WERI-Rb-1 (cell line): ENCODE data around the gene CEMIP.

ENCODE experiments used
- DNase-seq: peaks from one replicate; pipeline ENCODE4 v3.0.0-alpha.2; 2020
- H3K27ac ChIP-seq: fragments of 250-450 bp; sonication (Bioruptor Pico); 2 replicates; pipeline ENCODE4 v1.5.1; 2020; ENCODE audit warnings: mild to moderate bottlenecking, moderate library complexity
- H3K27me3 ChIP-seq: fragments of 250-450 bp; sonication (Bioruptor Pico); 2 replicates; pipeline ENCODE4 v1.5.1; 2021; ENCODE audit warnings: mild to moderate bottlenecking, low read depth, moderate library complexity; ENCODE audit not compliant: insufficient read depth, severe bottlenecking
- H3K36me3 ChIP-seq: fragments of 250-450 bp; sonication (Bioruptor Pico); 2 replicates; pipeline ENCODE4 v1.5.1; 2020; ENCODE audit warnings: mild to moderate bottlenecking, moderate library complexity
- H3K4me3 ChIP-seq: 2 replicates; pipeline ENCODE4 v1.5.1; 2011; ENCODE audit warnings: low read depth, mild to moderate bottlenecking, control low read depth, low read length
- H3K9me3 ChIP-seq: fragments of 250-450 bp; sonication (Bioruptor Pico); 2 replicates; pipeline ENCODE4 v1.5.1; 2021; ENCODE audit warnings: mild to moderate bottlenecking, moderate library complexity; ENCODE audit not compliant: severe bottlenecking
- TF ChIP-seq, protein P1 (sequence below): IDR thresholded peaks from 2 replicates; pipeline ENCODE4 v1.5.1; 2011; ENCODE audit warnings: low read depth, mild to moderate bottlenecking, control low read depth, inconsistent platforms, low read length

Gene CEMIP

DNA sequence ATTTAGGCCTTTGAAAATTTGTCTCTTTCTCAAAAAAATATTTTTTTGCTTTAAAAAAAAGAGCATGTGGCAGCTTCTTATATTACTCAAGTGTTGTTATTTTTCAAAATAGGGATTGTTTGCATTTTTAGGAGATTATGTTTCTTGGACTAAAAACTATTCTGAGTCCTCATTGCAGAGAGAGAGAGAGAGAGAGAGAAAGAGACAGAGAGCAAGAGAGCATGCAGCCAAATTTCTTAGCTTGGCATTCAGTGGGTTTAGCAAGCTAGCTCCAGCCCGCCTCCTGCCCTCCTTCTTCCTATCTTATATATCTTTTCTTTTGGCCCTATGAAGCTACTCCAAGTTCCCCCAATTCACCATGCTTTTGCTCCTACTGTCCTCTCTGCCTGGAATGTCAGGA lies 55.7 kb downstream of the CEMIP start:
- TF ChIP-seq, protein P1, sequence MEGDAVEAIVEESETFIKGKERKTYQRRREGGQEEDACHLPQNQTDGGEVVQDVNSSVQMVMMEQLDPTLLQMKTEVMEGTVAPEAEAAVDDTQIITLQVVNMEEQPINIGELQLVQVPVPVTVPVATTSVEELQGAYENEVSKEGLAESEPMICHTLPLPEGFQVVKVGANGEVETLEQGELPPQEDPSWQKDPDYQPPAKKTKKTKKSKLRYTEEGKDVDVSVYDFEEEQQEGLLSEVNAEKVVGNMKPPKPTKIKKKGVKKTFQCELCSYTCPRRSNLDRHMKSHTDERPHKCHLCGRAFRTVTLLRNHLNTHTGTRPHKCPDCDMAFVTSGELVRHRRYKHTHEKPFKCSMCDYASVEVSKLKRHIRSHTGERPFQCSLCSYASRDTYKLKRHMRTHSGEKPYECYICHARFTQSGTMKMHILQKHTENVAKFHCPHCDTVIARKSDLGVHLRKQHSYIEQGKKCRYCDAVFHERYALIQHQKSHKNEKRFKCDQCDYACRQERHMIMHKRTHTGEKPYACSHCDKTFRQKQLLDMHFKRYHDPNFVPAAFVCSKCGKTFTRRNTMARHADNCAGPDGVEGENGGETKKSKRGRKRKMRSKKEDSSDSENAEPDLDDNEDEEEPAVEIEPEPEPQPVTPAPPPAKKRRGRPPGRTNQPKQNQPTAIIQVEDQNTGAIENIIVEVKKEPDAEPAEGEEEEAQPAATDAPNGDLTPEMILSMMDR, result no peak
- Histone ChIP-seq H3K27ac (no peak overlapping the region), H3K4me3 (no peak overlapping the region), H3K36me3 (no peaks in the 10 kb centered on the region), H3K27me3 (no peaks in the 10 kb centered on the region), H3K9me3 (no peaks in the 10 kb centered on the region)
- DNase-seq, result no peak

GRCh38 chr15:80835336-80835735 lies 56.2 kb downstream of the CEMIP start:
- H3K27me3 ChIP-seq, result no peaks in the 10 kb centered on the region
- no peak overlapping the region for H3K4me3 ChIP-seq
- no peak overlapping the region for H3K27ac ChIP-seq
- peak; percentile 21 for DNase-seq
- H3K36me3 ChIP-seq, result no peaks in the 10 kb centered on the region
- no peaks in the 10 kb centered on the region for H3K9me3 ChIP-seq
- TF ChIP-seq, protein P1, result peak; percentile 32; the same call in 1 of the 2 replicates

DNA sequence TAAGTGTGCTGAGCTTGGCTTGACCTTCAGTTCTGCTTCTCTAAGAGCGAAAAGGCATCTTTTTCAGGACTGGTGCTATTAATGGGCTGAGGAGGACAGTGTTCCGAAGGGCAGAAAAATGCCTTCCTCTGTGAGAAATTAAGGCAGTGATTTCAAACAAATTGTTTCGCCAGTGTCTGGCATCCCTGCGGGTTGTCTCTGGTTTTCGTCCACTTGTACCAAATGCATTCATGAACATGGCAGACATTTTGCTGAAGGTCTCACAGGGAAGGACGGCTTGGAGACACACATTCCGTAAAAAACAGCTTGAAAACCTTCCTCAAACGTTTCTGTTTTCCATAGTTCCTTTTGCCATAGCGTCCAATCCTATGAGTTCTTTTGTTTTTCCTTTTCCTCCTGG lies 57.1 kb downstream of the CEMIP start:
- Histone ChIP-seq H3K27me3 (no peaks in the 10 kb centered on the region), H3K4me3 (no peak overlapping the region), H3K9me3 (no peaks in the 10 kb centered on the region), H3K27ac (no peak overlapping the region), H3K36me3 (no peaks in the 10 kb centered on the region)
- TF ChIP-seq, protein P1, result no peak
- DNase-seq, result no peak

DNA sequence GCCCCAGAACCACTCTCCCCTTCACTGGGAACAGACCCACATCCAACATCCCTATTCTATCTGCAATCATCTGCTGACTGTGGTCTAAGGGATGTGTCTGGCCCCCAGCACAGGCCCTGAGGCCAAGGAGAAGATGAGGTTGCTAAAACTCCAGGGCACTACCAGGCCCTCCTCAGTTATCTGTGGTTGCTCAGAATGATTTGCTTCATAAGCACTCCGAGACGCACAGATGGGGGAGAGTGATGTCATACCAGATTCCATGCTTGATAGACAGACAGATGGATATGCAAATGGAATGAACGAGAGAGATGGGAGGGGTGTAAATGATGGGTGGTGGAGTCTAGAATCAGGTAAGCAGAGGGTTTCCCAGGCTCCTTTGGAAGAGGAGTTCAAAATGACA lies 57.8 kb downstream of the CEMIP start:
- Histone ChIP-seq H3K4me3 (no peak overlapping the region), H3K36me3 (no peaks in the 10 kb centered on the region), H3K27me3 (no peaks in the 10 kb centered on the region), H3K27ac (no peak overlapping the region), H3K9me3 (no peaks in the 10 kb centered on the region)
- TF ChIP-seq, protein P1, result no peak
- no peak for DNase-seq

DNA sequence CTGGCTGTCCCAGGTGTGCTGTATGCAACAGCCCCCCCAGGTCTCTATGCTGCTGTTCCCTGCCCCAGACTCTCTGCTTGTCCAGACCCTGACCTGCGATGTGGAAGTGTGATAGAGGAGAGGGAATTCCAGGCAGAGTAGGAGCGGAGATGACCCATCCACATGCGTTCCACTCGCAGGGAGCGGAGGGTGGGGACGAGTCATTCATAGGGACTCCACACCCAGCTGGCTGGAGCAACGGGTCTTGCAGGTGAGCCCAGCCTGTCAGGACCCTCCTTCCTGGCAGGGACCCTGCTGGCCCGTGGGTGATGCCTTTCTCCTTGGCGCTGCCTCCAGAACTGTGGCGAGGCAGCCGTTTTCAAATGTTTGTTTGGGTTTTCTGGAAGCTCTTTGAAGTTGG lies 58.8 kb downstream of the CEMIP start:
- no peaks in the 10 kb centered on the region for H3K27me3 ChIP-seq
- H3K36me3 ChIP-seq, result no peaks in the 10 kb centered on the region
- DNase-seq, result no peak
- TF ChIP-seq, protein P1, result no peak
- H3K27ac ChIP-seq, result no peak overlapping the region
- H3K9me3 ChIP-seq, result no peaks in the 10 kb centered on the region
- no peak overlapping the region for H3K4me3 ChIP-seq

- no peak for DNase-seq
- Histone ChIP-seq H3K36me3 (no peaks in the 10 kb centered on the region), H3K4me3 (no peak overlapping the region), H3K27ac (no peak overlapping the region), H3K27me3 (no peaks in the 10 kb centered on the region), H3K9me3 (no peaks in the 10 kb centered on the region)
- TF ChIP-seq, protein P1, result no peak
Measured at GRCh38 chr15:80838666-80839065, 59.5 kb downstream of the CEMIP start.
